MM.1S (cell line): Measurements from ENCODE around the gene UBASH3A.

Experiments
- DNase-seq: peaks from one replicate; pipeline ENCODE4 v3.0.0-alpha.2; 2015
- H2AFZ ChIP-seq: fragments of 300-600 bp; sonication (generic); 2 replicates; pipeline ENCODE4 v1.6.0; 2016; ENCODE audit warnings: antibody characterized with exemption, low read length
- H3F3A ChIP-seq: fragments of 300-600 bp; sonication (generic); 2 replicates; pipeline ENCODE4 v1.6.1; 2016; ENCODE audit warnings: mild to moderate bottlenecking, antibody characterized with exemption, low read length, moderate library complexity, mixed read lengths; ENCODE audit not compliant: insufficient read depth
- H3K27ac ChIP-seq: fragments of 300-600 bp; sonication (generic); 2 replicates; pipeline ENCODE4 v1.5.1; 2016; ENCODE audit warnings: mild to moderate bottlenecking, low read length
- H3K27me3 ChIP-seq: fragments of 300-600 bp; sonication (generic); replicated peaks from 2 replicates; pipeline ENCODE4 v1.6.0; 2016; ENCODE audit warnings: low read length; ENCODE audit not compliant: insufficient read depth
- H3K36me3 ChIP-seq: fragments of 300-600 bp; sonication (generic); replicated peaks from 2 replicates; pipeline ENCODE4 v1.6.1; 2016; ENCODE audit warnings: mild to moderate bottlenecking, low read length, mixed read lengths; ENCODE audit not compliant: insufficient read depth
- H3K4me1 ChIP-seq: fragments of 300-600 bp; sonication (generic); 2 replicates; pipeline ENCODE4 v1.6.1; 2016; ENCODE audit warnings: low read length, mixed read lengths
- H3K4me2 ChIP-seq: fragments of 300-600 bp; sonication (generic); 2 replicates; pipeline ENCODE4 v1.6.0; 2016; ENCODE audit warnings: low read depth, low read length
- H3K4me3 ChIP-seq: fragments of 300-600 bp; sonication (generic); 2 replicates; pipeline ENCODE4 v1.5.1; 2016; ENCODE audit warnings: low read length, mixed read lengths
- H3K79me2 ChIP-seq: fragments of 300-600 bp; sonication (generic); 2 replicates; pipeline ENCODE4 v1.6.1; 2016; ENCODE audit warnings: mixed run types, low read length, mixed read lengths
- H3K9ac ChIP-seq: fragments of 300-600 bp; sonication (generic); 2 replicates; pipeline ENCODE4 v1.6.1; 2016; ENCODE audit warnings: low read length, mixed read lengths
- H3K9me2 ChIP-seq: fragments of 300-600 bp; sonication (generic); replicated peaks from 2 replicates; pipeline ENCODE4 v1.6.1; 2016; ENCODE audit warnings: mild to moderate bottlenecking, low read length, mixed read lengths; ENCODE audit not compliant: insufficient read depth
- H3K9me3 ChIP-seq: fragments of 300-600 bp; sonication (generic); replicated peaks from 2 replicates; pipeline ENCODE4 v1.6.1; 2016; ENCODE audit warnings: mild to moderate bottlenecking, low read length, mixed read lengths; ENCODE audit not compliant: insufficient read depth
- H4K20me1 ChIP-seq: fragments of 300-600 bp; sonication (generic); 2 replicates; pipeline ENCODE4 v1.6.1; 2016; ENCODE audit warnings: mild to moderate bottlenecking, low read length, moderate library complexity, mixed read lengths; ENCODE audit not compliant: insufficient read depth
- EZH2 ChIP-seq: fragments of 300-600 bp; sonication (generic); optimal IDR thresholded peaks from 2 replicates; pipeline ENCODE3; 2017; ENCODE audit warnings: low read depth, mild to moderate bottlenecking, antibody characterized with exemption, low read length, mixed read lengths
- EZH2phosphoT487 ChIP-seq: fragments of 300-600 bp; sonication (generic); IDR thresholded peaks from 2 replicates; pipeline ENCODE4 v1.6.1; 2018; ENCODE audit warnings: antibody characterized with exemption, low read length
- TF ChIP-seq, protein P1 (sequence below): fragments of 300-600 bp; sonication (generic); IDR thresholded peaks from 2 replicates; pipeline ENCODE4 v1.5.1; 2016; ENCODE audit warnings: antibody characterized with exemption, low read length, mixed read lengths

The UBASH3A gene

DNA sequence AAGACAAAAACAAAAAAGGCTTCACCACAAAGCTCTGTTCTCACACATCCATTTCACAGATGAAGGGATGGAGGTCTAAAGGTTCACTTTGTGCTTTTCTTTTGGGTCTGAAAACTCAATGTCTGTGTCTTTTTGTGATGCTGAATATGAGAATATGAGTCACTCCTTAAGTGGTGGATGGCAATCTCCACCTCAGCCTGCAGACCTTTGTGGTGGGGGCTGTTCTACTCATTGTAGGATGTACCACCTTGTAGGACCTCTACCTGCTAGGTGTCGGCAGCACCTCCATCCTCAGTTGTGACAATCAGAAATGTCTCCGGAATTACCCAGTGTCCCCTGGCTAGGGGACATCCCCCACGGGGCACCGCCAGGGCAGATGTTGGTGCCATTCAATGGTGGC lies 42.8 kb downstream of the UBASH3A start:
- no peak for TF ChIP-seq EZH2phosphoT487
- TF ChIP-seq EZH2 = no peak
- TF ChIP-seq, protein P1, sequence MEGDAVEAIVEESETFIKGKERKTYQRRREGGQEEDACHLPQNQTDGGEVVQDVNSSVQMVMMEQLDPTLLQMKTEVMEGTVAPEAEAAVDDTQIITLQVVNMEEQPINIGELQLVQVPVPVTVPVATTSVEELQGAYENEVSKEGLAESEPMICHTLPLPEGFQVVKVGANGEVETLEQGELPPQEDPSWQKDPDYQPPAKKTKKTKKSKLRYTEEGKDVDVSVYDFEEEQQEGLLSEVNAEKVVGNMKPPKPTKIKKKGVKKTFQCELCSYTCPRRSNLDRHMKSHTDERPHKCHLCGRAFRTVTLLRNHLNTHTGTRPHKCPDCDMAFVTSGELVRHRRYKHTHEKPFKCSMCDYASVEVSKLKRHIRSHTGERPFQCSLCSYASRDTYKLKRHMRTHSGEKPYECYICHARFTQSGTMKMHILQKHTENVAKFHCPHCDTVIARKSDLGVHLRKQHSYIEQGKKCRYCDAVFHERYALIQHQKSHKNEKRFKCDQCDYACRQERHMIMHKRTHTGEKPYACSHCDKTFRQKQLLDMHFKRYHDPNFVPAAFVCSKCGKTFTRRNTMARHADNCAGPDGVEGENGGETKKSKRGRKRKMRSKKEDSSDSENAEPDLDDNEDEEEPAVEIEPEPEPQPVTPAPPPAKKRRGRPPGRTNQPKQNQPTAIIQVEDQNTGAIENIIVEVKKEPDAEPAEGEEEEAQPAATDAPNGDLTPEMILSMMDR = no peak
- H3K4me2 ChIP-seq = no peak overlapping the region
- no peak overlapping the region for H3K9ac ChIP-seq
- H3K27ac ChIP-seq = no peak overlapping the region
- H3K79me2 ChIP-seq = no peaks in the 10 kb centered on the region
- peaks cover 83% of the 10 kb centered on the region for H3K27me3 ChIP-seq
- no peaks in the 10 kb centered on the region for H3K4me1 ChIP-seq
- H3F3A ChIP-seq = no peaks in the 10 kb centered on the region
- H2AFZ ChIP-seq = no peak overlapping the region
- H3K4me3 ChIP-seq = no peak overlapping the region
- no peaks in the 10 kb centered on the region for H3K36me3 ChIP-seq
- no peaks in the 10 kb centered on the region for H3K9me2 ChIP-seq
- no peaks in the 10 kb centered on the region for H3K9me3 ChIP-seq
- H4K20me1 ChIP-seq = no peaks in the 10 kb centered on the region
- no peak for DNase-seq

DNA sequence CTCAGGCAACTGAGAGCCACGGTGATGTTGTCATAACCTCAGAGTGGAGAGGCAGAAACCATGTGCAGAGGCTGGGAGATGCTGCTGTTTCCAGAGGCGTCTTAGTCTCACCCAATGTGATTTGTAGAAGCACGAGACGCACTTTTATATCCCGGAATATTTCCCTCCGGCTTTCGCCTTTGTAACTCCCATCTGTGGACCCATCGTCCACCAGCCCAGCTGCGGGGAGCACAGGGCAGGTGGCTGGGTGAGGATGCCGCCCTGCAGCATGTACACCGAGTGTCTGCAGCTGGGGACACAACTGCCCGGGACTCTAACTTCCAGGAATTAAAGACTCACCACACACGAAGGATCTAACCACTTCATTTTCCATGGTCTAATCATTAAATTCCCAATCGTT lies 43.5 kb downstream of the UBASH3A start:
- Histone ChIP-seq H4K20me1 (no peaks in the 10 kb centered on the region), H3K4me1 (no peaks in the 10 kb centered on the region), H3K9me3 (no peaks in the 10 kb centered on the region), H3K27ac (no peak overlapping the region), H3F3A (no peaks in the 10 kb centered on the region), H3K4me2 (no peak overlapping the region), H2AFZ (no peak overlapping the region), H3K79me2 (no peaks in the 10 kb centered on the region), H3K4me3 (no peak overlapping the region), H3K9me2 (no peaks in the 10 kb centered on the region), H3K36me3 (no peaks in the 10 kb centered on the region), H3K9ac (no peak overlapping the region), H3K27me3 (peaks cover 76% of the 10 kb centered on the region)
- TF ChIP-seq, protein P1 = no peak
- TF ChIP-seq EZH2 = no peak
- TF ChIP-seq EZH2phosphoT487 = no peak
- no peak for DNase-seq

DNA sequence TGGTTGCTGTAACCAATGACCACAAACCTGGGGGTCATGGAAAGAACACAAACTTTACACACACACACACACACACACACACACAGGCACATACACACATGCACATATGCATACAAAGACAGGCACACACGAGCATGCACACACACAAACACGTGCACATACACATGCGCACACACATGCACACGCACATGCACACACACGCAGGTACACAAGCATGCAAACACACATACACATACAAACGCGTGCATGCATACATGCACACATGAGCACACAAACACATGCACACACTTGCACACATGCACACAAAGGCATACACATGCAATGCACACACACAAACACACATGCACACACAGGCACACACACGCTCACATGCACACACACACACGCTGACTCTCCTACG lies 44.0 kb downstream of the UBASH3A start:
- no peak overlapping the region for H2AFZ ChIP-seq
- H3K9ac ChIP-seq = no peak overlapping the region
- no peaks in the 10 kb centered on the region for H3F3A ChIP-seq
- no peaks in the 10 kb centered on the region for H3K36me3 ChIP-seq
- peaks cover 76% of the 10 kb centered on the region for H3K27me3 ChIP-seq
- H3K4me2 ChIP-seq = no peak overlapping the region
- no peaks in the 10 kb centered on the region for H3K79me2 ChIP-seq
- DNase-seq = no peak
- H3K27ac ChIP-seq = no peak overlapping the region
- no peak for TF ChIP-seq EZH2
- no peak for TF ChIP-seq EZH2phosphoT487
- TF ChIP-seq, protein P1 = no peak
- H3K4me1 ChIP-seq = no peaks in the 10 kb centered on the region
- H3K4me3 ChIP-seq = no peak overlapping the region
- no peaks in the 10 kb centered on the region for H3K9me3 ChIP-seq
- H3K9me2 ChIP-seq = no peaks in the 10 kb centered on the region
- H4K20me1 ChIP-seq = no peaks in the 10 kb centered on the region

DNA sequence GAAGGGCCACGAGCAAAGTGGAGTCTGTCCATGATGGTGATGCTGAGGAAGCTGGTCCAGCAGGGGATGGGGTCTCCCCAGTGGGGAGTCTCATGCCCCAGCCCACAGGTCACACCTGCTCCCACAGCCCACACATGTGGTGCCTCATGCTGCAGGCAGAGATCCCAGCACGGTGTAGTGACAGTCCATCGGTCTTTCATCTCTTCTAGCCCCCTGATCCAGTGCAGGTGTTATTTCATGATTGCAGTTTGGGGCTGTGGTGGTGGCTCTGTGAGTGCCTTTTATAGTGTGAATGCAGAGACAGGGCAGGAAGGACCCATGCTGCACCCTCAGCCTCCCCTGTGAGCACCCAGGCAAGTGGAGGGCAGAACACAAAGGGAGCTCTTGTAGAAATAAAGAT lies 45.0 kb downstream of the UBASH3A start:
- Histone ChIP-seq H3K9ac (no peak overlapping the region), H3K27me3 (peaks cover 76% of the 10 kb centered on the region), H3K79me2 (no peaks in the 10 kb centered on the region), H2AFZ (no peak overlapping the region), H3F3A (no peaks in the 10 kb centered on the region), H4K20me1 (no peaks in the 10 kb centered on the region), H3K4me1 (no peaks in the 10 kb centered on the region), H3K9me2 (no peaks in the 10 kb centered on the region), H3K36me3 (no peaks in the 10 kb centered on the region), H3K4me3 (no peak overlapping the region), H3K27ac (no peak overlapping the region), H3K4me2 (no peak overlapping the region), H3K9me3 (no peaks in the 10 kb centered on the region)
- TF ChIP-seq EZH2phosphoT487 (no peak), EZH2 (no peak)
- TF ChIP-seq, protein P1 = no peak
- no peak for DNase-seq
